ENCODE data around the gene ARRB1. TPM values are rescaled to one million over a fixed set of nuclear protein-coding genes. Genes with fewer than 3 reads are reported as not detected.

The ARRB1 gene
- total RNA-seq, 1 experiment from 2014 or later = 24.2 TPM

- no peak for TF ChIP-seq REST (IDR thresholded peaks at IDR 0.05; ENCODE audit: low read depth)
These were observed 23.2 kb upstream of the ARRB1 start (continued) for GRCh38 chr11:75374646-75375045.

DNA sequence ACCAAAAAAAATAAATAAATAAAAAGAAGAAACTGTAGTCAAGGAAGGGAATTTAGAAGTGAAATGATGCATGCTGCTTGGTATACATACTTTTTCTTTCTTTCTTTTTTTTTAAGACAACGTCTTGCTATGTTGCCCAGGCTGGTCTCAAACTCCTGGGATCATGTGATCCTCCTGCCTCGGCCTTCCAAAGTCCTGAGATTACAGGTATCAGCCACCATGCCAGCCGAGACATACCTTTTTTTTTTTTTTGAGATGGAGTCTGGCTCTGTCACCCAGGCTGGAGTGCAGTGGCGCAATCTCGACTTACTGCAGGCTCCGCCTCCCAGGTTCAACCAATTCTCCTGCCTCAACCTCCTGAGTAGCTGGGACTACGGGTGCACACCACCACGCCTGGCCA is 21.7 kb upstream of the ARRB1 start:
- Histone ChIP-seq H3K4me1 (ENCODE audit: control insufficient read depth in 1 of 2, insufficient read depth in 2 of 2, low read length in 2 of 2) (peaks cover 12 to 21% of the 10 kb centered on the region in 2 experiments), H3K4me2 (ENCODE audit: low read length) (no peak overlapping the region), H3K9me3 (ENCODE audit: control insufficient read depth in 1 of 2, insufficient read depth in 1 of 2, low read depth in 1 of 2, low read length in 2 of 2) (no peaks in the 10 kb centered on the region), H3K79me2 (ENCODE audit: insufficient read depth, low read length) (no peaks in the 10 kb centered on the region), H3K27me3 (ENCODE audit: insufficient read depth, low read length) (no peaks in the 10 kb centered on the region), H3K27ac (ENCODE audit: low read depth, low read length) (no peak overlapping the region), H3K9ac (ENCODE audit: low read length) (no peak overlapping the region), H3K36me3 (ENCODE audit: control insufficient read depth in 1 of 2, insufficient read depth in 2 of 2, low read length in 2 of 2) (no peaks in the 10 kb centered on the region), H3K4me3 (replicated peaks in 1 of 2; ENCODE audit: low read depth in 1 of 2, low read length in 2 of 2) (no peak overlapping the region), H4K20me1 (ENCODE audit: insufficient read depth) (no peaks in the 10 kb centered on the region), H3K9me2 (ENCODE audit: insufficient read depth) (no peaks in the 10 kb centered on the region), H2AFZ (ENCODE audit: low read depth, low read length, poor library complexity, severe bottlenecking) (no peak overlapping the region)
- RAD21 ChIA-PET (ENCODE audit: low non-redundant PET in 1 of 2, low total read pairs in 2 of 2, uncharacterized antibody in 2 of 2, unreplicated experiment in 2 of 2) = no interaction called here
- CTCF ChIA-PET = no interaction called here
- no TSS peak for BruUV-seq (replicated peaks)
- POLR2A ChIA-PET = no interaction called here
- TF ChIP-seq EZH2phosphoT487 (IDR thresholded peaks at IDR 0.05; ENCODE audit: borderline replicate concordance) = no peak
- TF ChIP-seq SIN3A (IDR thresholded peaks at IDR 0.05; ENCODE audit: low read depth) = no peak
- no peak for TF ChIP-seq JUND (IDR thresholded peaks at IDR 0.05)
- no peak for TF ChIP-seq CEBPB (IDR thresholded peaks at IDR 0.05; ENCODE audit: low read depth)
- TF ChIP-seq TCF7L2 (IDR thresholded peaks at IDR 0.05; ENCODE audit: borderline replicate concordance, extremely low read depth, insufficient read depth, insufficient read length) = no peak
- no peak for TF ChIP-seq ATF3 (IDR thresholded peaks at IDR 0.05)
- TF ChIP-seq, protein P1, sequence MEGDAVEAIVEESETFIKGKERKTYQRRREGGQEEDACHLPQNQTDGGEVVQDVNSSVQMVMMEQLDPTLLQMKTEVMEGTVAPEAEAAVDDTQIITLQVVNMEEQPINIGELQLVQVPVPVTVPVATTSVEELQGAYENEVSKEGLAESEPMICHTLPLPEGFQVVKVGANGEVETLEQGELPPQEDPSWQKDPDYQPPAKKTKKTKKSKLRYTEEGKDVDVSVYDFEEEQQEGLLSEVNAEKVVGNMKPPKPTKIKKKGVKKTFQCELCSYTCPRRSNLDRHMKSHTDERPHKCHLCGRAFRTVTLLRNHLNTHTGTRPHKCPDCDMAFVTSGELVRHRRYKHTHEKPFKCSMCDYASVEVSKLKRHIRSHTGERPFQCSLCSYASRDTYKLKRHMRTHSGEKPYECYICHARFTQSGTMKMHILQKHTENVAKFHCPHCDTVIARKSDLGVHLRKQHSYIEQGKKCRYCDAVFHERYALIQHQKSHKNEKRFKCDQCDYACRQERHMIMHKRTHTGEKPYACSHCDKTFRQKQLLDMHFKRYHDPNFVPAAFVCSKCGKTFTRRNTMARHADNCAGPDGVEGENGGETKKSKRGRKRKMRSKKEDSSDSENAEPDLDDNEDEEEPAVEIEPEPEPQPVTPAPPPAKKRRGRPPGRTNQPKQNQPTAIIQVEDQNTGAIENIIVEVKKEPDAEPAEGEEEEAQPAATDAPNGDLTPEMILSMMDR (IDR thresholded peaks at IDR 0.05 in 2 of 3, conservative IDR thresholded peaks at IDR 0.05 in 1 of 3; ENCODE audit: borderline replicate concordance in 1 of 3, insufficient read depth in 1 of 3, low read depth in 2 of 3, low read length in 2 of 3) = no peak
- no peak for TF ChIP-seq ZNF274 (IDR thresholded peaks at IDR 0.05; ENCODE audit: low read depth, low read length)
- no peak for ATAC-seq
- intact Hi-C loops (cut with micrococcal nuclease) = no loop called here
- DNase-seq (ENCODE audit: low read depth, low spot score) = no peak
